Measurements from ENCODE around the gene NTNG2.

GRCh38 chr9:132204883-132205282 is 43.0 kb downstream of the NTNG2 start:
- TF ChIP-seq CTCF (tag by site-specific recombination; IDR thresholded peaks at IDR 0.05) (no peak), ZNF398 (tag by site-specific recombination; IDR thresholded peaks at IDR 0.05) (no peak), ZNF768 (tag by site-specific recombination; IDR thresholded peaks at IDR 0.05) (no peak), ZNF121 (tag by site-specific recombination; IDR thresholded peaks at IDR 0.05) (no peak), ZNF366 (tag by site-specific recombination; conservative IDR thresholded peaks at IDR 0.05) (no peak), ZBTB8A (tag by site-specific recombination; IDR thresholded peaks at IDR 0.05) (no peak), PRDM10 (tag by site-specific recombination; IDR thresholded peaks at IDR 0.05) (no peak), ZBTB44 (tag by site-specific recombination; IDR thresholded peaks at IDR 0.05) (no peak)
